ENCODE data around the gene SLC10A1. TPM values are rescaled to one million over a fixed set of nuclear protein-coding genes. Genes with fewer than 3 reads are reported as not detected.
A peak's percentile ranks its signal among the peaks of the same experiment; 100 is the strongest.

SLC10A1 gene
- total and polyA plus RNA-seq, 2 of the 4 experiments (the other 2 are of a cell fraction) = 0.03 TPM; not detected in 1

DNA sequence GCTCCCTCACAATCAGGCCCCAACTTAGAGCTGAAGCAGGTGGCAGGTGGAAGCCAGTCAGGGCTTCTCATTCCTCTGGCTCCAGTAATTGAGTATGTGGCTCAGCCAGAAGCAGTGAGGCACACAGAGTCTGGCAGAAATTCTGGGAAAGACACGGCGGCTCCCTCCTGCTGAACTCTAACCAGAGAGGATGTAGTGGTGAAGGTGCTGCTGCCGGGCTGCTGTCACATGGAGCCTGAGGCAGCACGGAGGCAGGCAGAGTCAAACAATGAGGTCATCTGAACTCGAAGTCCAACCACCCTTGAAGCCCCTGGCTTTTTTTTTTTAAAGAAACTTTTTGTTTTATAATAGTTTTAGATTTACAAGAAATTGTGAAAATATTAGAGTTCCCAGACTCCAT lies 48.7 kb upstream of the SLC10A1 start:
- Histone ChIP-seq H2AK9ac (replicated peaks; ENCODE audit: low read depth, low read length, poor library complexity) (no peak overlapping the region), H3K79me1 (ENCODE audit: low read depth in 1 of 2, low read length in 2 of 2) (no peaks in the 10 kb centered on the region), H4K20me1 (ENCODE audit: insufficient read depth, low read length) (no peaks in the 10 kb centered on the region), H4K8ac (ENCODE audit: low read depth in 2 of 2, low read length in 2 of 2) (no peak overlapping the region), H3K18ac (ENCODE audit: low read depth, low read length) (no peak overlapping the region), H3K23ac (ENCODE audit: low read depth, low read length) (no peak overlapping the region), H4K91ac (ENCODE audit: insufficient read depth, low read depth, low read length) (no peak overlapping the region), H2BK15ac (ENCODE audit: low read depth, low read length) (no peak overlapping the region), H3K4me1 (ENCODE audit: control insufficient read depth, insufficient read depth, low read length) (no peaks in the 10 kb centered on the region), H2BK120ac (ENCODE audit: low read depth, low read length) (no peak overlapping the region), H2BK5ac (ENCODE audit: low read depth, low read length, poor library complexity, severe bottlenecking) (no peak overlapping the region), H3K4me2 (ENCODE audit: low read depth, low read length) (no peak overlapping the region), H2AK5ac (ENCODE audit: low read depth, low read length) (no peak overlapping the region), H2BK20ac (ENCODE audit: low read depth, low read length) (no peak overlapping the region), H3K4me3 (ENCODE audit: insufficient read depth, low read depth, low read length) (no peak overlapping the region), H3K27me3 (ENCODE audit: control insufficient read depth, insufficient read depth, low read length) (peaks cover 52% of the 10 kb centered on the region), H3K56ac (ENCODE audit: extremely low read depth, insufficient read depth, low read length) (no peak overlapping the region), H3K9me3 (ENCODE audit: control insufficient read depth, insufficient read depth, low read length) (no peaks in the 10 kb centered on the region), H3K14ac (replicated peaks; ENCODE audit: low read depth, low read length) (no peak overlapping the region), H3K9me1 (ENCODE audit: insufficient read depth, low read length) (no peaks in the 10 kb centered on the region), H3K27ac (ENCODE audit: insufficient read depth, low read length) (no peak overlapping the region), H3K36me3 (ENCODE audit: control insufficient read depth, insufficient read depth, low read length) (no peaks in the 10 kb centered on the region), H3K4ac (ENCODE audit: low read depth, low read length) (no peak overlapping the region), H4K5ac (ENCODE audit: low read depth, low read length) (no peak overlapping the region), H2AFZ (replicated peaks; ENCODE audit: low read length, poor library complexity) (no peak overlapping the region), H3K9ac (ENCODE audit: low read depth, low read length) (no peak overlapping the region)
- CTCF ChIA-PET = interaction anchor here (0.6 kb wide), 1 partner anchor 238 kb away, joined by 6 read pairs; no protein-coding TSS in a partner anchor
- intact Hi-C loops (cut with micrococcal nuclease) (no loop called here), dilution Hi-C loops (cut with HindIII; ENCODE audit: low sequenced_read_pairs, unreplicated experiment) (no loop called here), in situ Hi-C loops (cut with MboI; ENCODE audit: low sequenced_read_pairs) (loop anchor here (25.0 kb wide), 1 partner anchor 467 kb away; no protein-coding TSS in a partner anchor)
- DNase-seq (peak; percentile 4), ATAC-seq (ENCODE audit: low read depth) (no peak)
- BruUV-seq (replicated peaks) = no TSS peak
- WGBS, 2 experiments (ENCODE audit: extremely low coverage in 2 of 2, insufficient read length in 1 of 2) = no CpG with 5 or more reads among the region's 5 CpGs
- TF ChIP-seq, protein P1, sequence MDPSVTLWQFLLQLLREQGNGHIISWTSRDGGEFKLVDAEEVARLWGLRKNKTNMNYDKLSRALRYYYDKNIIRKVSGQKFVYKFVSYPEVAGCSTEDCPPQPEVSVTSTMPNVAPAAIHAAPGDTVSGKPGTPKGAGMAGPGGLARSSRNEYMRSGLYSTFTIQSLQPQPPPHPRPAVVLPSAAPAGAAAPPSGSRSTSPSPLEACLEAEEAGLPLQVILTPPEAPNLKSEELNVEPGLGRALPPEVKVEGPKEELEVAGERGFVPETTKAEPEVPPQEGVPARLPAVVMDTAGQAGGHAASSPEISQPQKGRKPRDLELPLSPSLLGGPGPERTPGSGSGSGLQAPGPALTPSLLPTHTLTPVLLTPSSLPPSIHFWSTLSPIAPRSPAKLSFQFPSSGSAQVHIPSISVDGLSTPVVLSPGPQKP (IDR thresholded peaks at IDR 0.05; ENCODE audit: borderline replicate concordance, low read depth, low read length) = no peak
- POLR2A ChIA-PET (ENCODE audit: unreplicated experiment) = no interaction called here
